Esophagus squamous epithelium (tissue), 4 donors: Measurements from ENCODE around the gene NFKBIB.

ENCODE experiments used
- POLR2A ChIP-seq, 4 donors: fragments of 450-650 bp; IDR thresholded peaks; one replicate each; pipeline ENCODE4 v1.6.1; 2017; ENCODE audit warnings: antibody characterized with exemption in 4 of 4, mild to moderate bottlenecking in 4 of 4, moderate library complexity in 3 of 4
- TF ChIP-seq, protein P1 (sequence below), 6 experiments: fragments of 450-650 bp in 4 of 6; fragments of 200-600 bp in 2 of 6; sonication (generic) in 2 of 6; IDR thresholded peaks; one replicate each; pipeline ENCODE4 v1.5.1; 2016 to 2019; ENCODE audit warnings: antibody characterized with exemption in 6 of 6, mild to moderate bottlenecking in 4 of 6, moderate library complexity in 4 of 6

GRCh38 chr19:38880076-38880881, 19.5 kb upstream of the NFKBIB start:
- no peak for TF ChIP-seq POLR2A (IDR thresholded peaks at IDR 0.05)
- TF ChIP-seq, protein P1, sequence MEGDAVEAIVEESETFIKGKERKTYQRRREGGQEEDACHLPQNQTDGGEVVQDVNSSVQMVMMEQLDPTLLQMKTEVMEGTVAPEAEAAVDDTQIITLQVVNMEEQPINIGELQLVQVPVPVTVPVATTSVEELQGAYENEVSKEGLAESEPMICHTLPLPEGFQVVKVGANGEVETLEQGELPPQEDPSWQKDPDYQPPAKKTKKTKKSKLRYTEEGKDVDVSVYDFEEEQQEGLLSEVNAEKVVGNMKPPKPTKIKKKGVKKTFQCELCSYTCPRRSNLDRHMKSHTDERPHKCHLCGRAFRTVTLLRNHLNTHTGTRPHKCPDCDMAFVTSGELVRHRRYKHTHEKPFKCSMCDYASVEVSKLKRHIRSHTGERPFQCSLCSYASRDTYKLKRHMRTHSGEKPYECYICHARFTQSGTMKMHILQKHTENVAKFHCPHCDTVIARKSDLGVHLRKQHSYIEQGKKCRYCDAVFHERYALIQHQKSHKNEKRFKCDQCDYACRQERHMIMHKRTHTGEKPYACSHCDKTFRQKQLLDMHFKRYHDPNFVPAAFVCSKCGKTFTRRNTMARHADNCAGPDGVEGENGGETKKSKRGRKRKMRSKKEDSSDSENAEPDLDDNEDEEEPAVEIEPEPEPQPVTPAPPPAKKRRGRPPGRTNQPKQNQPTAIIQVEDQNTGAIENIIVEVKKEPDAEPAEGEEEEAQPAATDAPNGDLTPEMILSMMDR (IDR thresholded peaks at IDR 0.05): no peak
